Neural crest cell (in vitro differentiated cells): ENCODE measurements around the gene SERBP1. TPM values are rescaled to one million over a fixed set of nuclear protein-coding genes. Genes with fewer than 3 reads are reported as not detected.

ENCODE experiments used
- DNase-seq: peaks from one replicate; pipeline ENCODE4 v3.0.0; 2021; ENCODE audit warnings: low read depth, mixed read lengths, low spot score
- H3K27ac Mint-ChIP-seq: one replicate; pipeline ENCODE4 v1.8.0; 2021; ENCODE audit warnings: mild to moderate bottlenecking, mixed read lengths; ENCODE audit not compliant: unreplicated experiment
- H3K27me3 Mint-ChIP-seq: 2 replicates; pipeline ENCODE4 v1.8.0; 2021; ENCODE audit warnings: low read depth, mild to moderate bottlenecking, mixed read lengths
- H3K36me3 Mint-ChIP-seq: 2 replicates; pipeline ENCODE4 v1.8.0; 2021; ENCODE audit warnings: low read depth, mild to moderate bottlenecking, mixed read lengths
- H3K4me1 Mint-ChIP-seq: 2 replicates; pipeline ENCODE4 v1.8.0; 2021; ENCODE audit warnings: mixed read lengths
- H3K4me3 Mint-ChIP-seq: one replicate; pipeline ENCODE4 v1.8.0; 2021; ENCODE audit warnings: mild to moderate bottlenecking, mixed read lengths
- H3K9me3 Mint-ChIP-seq: 2 replicates; pipeline ENCODE4 v1.8.0; 2021; ENCODE audit warnings: mixed read lengths
- total RNA-seq: library from RNA; stranded (reverse); gene quantifications from 2 replicates; pipeline ENCODE4 v1.2.1, GENCODE V29; 2021
- TF ChIP-seq, protein P1 (sequence below): fragments of 200-600 bp; sonication (generic); conservative IDR thresholded peaks from 2 replicates; pipeline ENCODE4 v1.5.0; 2021; ENCODE audit warnings: antibody characterized with exemption, mild to moderate bottlenecking

Gene SERBP1
- total RNA-seq, 1 donor from 2014 or later: 370 TPM

DNA sequence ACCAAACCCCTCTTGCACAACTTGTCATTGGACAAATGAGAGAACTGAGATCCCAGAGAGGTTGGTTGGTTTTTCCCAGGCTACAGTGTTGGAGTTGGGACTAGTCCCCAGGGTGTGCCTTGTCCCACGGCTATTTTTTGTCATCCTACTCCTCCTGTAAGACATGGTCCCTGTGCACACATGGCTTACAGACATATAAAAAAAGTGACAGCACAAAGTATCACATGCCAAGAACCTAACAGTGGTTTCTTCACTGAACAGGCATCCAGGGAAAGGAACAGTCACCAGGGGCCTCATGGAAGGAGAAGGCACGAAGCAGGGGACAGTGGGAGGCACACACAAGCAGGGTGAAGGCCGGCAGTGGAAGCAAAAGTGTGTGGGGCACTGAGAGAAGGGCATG, 36.5 kb downstream of the SERBP1 start:
- TF ChIP-seq, protein P1, sequence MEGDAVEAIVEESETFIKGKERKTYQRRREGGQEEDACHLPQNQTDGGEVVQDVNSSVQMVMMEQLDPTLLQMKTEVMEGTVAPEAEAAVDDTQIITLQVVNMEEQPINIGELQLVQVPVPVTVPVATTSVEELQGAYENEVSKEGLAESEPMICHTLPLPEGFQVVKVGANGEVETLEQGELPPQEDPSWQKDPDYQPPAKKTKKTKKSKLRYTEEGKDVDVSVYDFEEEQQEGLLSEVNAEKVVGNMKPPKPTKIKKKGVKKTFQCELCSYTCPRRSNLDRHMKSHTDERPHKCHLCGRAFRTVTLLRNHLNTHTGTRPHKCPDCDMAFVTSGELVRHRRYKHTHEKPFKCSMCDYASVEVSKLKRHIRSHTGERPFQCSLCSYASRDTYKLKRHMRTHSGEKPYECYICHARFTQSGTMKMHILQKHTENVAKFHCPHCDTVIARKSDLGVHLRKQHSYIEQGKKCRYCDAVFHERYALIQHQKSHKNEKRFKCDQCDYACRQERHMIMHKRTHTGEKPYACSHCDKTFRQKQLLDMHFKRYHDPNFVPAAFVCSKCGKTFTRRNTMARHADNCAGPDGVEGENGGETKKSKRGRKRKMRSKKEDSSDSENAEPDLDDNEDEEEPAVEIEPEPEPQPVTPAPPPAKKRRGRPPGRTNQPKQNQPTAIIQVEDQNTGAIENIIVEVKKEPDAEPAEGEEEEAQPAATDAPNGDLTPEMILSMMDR: no peak
- H3K4me1 Mint-ChIP-seq: no peaks in the 10 kb centered on the region
- H3K36me3 Mint-ChIP-seq: peaks cover 2% of the 10 kb centered on the region
- H3K4me3 Mint-ChIP-seq: no peak overlapping the region
- H3K9me3 Mint-ChIP-seq: no peaks in the 10 kb centered on the region
- H3K27ac Mint-ChIP-seq: peak overlapping the region; percentile 35
- no peak for DNase-seq
- no peaks in the 10 kb centered on the region for H3K27me3 Mint-ChIP-seq

- Mint-ChIP-seq H3K9me3 (no peaks in the 10 kb centered on the region), H3K36me3 (peaks cover 2% of the 10 kb centered on the region), H3K27me3 (no peaks in the 10 kb centered on the region), H3K4me3 (no peak overlapping the region), H3K4me1 (no peaks in the 10 kb centered on the region), H3K27ac (peak overlapping the region; percentile 35)
- TF ChIP-seq, protein P1: no peak
- DNase-seq: no peak
These were observed 37.0 kb downstream of the SERBP1 start for GRCh38 chr1:67393240-67393639.

- Mint-ChIP-seq H3K9me3 (peaks cover 3% of the 10 kb centered on the region), H3K27me3 (no peaks in the 10 kb centered on the region), H3K4me3 (no peak overlapping the region), H3K36me3 (peaks cover 4% of the 10 kb centered on the region), H3K27ac (no peak overlapping the region), H3K4me1 (no peaks in the 10 kb centered on the region)
- no peak for DNase-seq
- TF ChIP-seq, protein P1: no peak
These were observed 39.9 kb downstream of the SERBP1 start for GRCh38 chr1:67390041-67390887.

GRCh38 chr1:67383999-67384638, 46.1 kb downstream of the SERBP1 start:
- TF ChIP-seq, protein P1: no peak
- no peaks in the 10 kb centered on the region for H3K4me1 Mint-ChIP-seq
- H3K4me3 Mint-ChIP-seq: no peak overlapping the region
- peaks cover 22% of the 10 kb centered on the region for H3K9me3 Mint-ChIP-seq
- H3K36me3 Mint-ChIP-seq: peaks cover 28% of the 10 kb centered on the region
- no peak for DNase-seq
- H3K27ac Mint-ChIP-seq: no peak overlapping the region
- no peaks in the 10 kb centered on the region for H3K27me3 Mint-ChIP-seq

GRCh38 chr1:67382292-67382691, 47.9 kb downstream of the SERBP1 start:
- Mint-ChIP-seq H3K36me3 (peaks cover 28% of the 10 kb centered on the region), H3K27me3 (no peaks in the 10 kb centered on the region), H3K27ac (no peak overlapping the region), H3K9me3 (peaks cover 22% of the 10 kb centered on the region), H3K4me3 (no peak overlapping the region), H3K4me1 (no peaks in the 10 kb centered on the region)
- TF ChIP-seq, protein P1: no peak
- no peak for DNase-seq
